Umbilical cord (tissue), 2 donors: ENCODE data around the gene CRYBA2. TPM values are rescaled to one million over a fixed set of nuclear protein-coding genes. Genes with fewer than 3 reads are reported as not detected.

Experiments used
- DNase-seq: peaks from one replicate; pipeline ENCODE4 v3.0.0-alpha.2; 2015; ENCODE audit warnings: low spot score
- total RNA-seq: library from RNA; depleted of rRNA; stranded (reverse); fragments of >200 nt; gene quantifications from one replicate; pipeline ENCODE4 v1.2.3, GENCODE V29; 2014; ENCODE audit warnings: low replicate concordance; ENCODE audit not compliant: insufficient read depth

The CRYBA2 gene
- total RNA-seq, 1 donor from 2014 or later: not detected

DNA sequence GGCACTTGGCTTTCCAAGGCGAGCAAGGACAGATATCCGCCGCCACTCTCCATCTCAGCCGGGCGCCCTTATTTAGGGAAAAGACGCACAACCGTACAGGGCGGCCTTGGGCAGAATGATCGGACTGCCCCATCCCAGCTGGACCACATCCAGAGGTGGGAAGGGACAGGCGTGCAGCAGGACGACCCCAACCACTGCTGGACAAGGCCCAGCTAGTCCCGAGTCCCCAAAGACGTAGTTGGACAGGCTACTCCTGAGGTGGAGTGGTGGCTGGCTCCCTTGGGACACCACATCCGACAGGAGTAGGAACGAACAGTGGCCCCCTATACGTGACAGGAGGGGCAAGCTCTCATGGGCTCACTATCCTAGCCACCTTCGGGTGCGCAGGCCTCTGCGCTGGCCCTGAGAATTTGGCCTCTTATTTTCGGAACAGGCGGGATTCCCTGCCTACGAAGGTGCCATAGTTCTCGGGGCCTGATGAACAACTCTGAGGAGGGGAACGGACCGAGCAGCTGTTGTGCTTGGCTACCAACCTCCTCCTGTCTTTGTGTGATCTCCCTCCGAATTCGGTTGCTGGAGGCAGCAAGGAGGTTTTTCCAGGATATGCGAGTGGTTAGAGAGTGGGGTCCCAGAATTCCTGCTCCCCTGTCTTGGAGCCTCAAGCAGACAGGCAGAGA lies 10.5 kb downstream of the CRYBA2 start:
- DNase-seq: no peak

GRCh38 chr2:218981881-218982585 lies 11.2 kb downstream of the CRYBA2 start:
- DNase-seq: no peak

DNA sequence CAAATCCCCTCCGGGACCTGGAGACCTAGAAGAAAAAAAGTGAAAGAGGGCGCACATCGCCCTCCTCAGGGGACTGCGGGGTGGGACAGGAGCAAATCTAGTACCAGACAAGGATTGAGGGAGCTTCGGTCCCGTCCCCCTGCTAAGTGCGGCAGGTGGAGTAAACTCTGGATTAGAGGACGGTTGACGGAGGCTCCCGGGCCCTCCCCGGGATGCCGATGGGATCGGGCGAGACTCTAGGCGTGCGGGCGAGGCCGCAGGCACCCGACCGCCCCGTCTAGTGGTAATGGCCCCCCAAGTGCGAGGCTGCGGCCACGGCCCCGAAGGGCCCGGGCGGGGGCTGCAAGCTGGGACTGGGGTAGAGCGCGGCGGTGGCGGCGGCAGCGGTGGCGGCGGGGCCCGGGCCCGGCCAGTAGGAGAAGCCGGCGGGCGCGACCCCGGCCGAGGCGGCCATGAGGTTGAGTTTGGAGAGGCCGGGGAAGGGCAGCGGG lies 11.8 kb downstream of the CRYBA2 start:
- DNase-seq: no peak

GRCh38 chr2:218980735-218981389 lies 12.4 kb downstream of the CRYBA2 start:
- DNase-seq: no peak

DNA sequence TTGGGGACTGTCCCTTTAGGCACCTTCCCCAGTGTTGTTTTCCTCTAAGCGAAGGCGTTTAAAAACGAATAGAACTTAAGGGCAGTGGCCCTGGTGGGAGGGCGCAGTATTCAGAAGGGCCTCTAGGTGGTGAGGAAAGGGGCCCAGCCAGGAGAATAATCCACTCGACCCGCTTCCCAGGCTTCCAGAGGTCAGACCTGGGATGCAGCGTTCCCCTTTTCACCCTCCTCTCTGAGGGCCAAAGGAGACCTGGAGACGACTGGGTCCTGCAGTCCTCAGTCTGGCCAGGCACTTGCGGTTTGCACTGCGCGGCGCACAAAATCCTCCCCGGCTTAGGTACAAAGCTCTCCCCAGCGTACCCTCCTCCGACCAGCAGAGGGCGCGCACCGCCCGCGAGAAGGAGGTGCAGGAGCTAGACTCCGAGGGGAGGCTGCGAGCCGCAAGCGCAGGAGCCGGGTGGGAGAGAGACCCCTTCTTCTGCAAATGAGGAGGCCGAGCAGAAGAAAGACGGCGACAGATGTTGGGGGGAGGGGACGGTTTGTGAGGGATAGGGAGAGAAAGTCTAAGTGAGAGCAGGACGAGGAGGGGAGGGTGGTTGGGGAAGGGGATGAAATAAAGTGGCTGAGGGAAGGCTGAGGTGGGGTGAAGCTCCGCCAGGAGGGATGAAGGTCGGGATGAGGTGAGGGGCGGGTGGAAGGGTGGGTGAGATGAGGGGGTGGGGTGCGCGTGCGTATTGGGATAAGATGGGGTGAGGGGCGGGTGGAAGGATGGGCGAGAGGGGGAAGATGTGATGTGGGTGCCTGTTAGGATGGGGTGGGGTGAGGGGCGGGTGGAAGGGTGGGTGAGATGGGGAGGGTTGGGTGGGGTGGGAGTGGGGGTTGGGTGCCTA lies 13.1 kb downstream of the CRYBA2 start:
- peak; percentile 75 for DNase-seq

- DNase-seq: no peak
Observed at GRCh38 chr2:218975060-218975777, 18.0 kb downstream of the CRYBA2 start.

GRCh38 chr2:218970894-218971293 lies 22.3 kb downstream of the CRYBA2 start:
- DNase-seq: no peak

- no peak for DNase-seq
Observed at GRCh38 chr2:218964041-218964771, 29.0 kb downstream of the CRYBA2 start.

DNA sequence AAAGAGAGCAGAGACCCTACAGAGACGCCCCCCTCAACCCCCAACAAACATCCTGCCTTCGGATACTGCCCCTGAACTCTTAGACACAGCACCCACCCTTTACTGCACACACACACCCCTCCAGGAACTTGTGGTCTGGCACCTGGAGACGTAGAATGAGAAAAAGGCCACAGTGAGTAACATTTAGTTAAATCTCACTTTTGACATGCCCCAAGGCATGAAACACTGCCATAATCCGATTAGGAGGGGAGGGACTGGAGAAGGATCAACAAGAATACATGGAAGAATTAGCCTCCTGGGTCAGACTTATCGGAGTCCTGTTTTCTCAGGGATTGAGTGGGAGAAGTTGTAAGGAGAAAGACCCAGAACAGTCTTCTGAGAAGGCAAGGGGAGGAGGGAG lies 29.6 kb downstream of the CRYBA2 start:
- no peak for DNase-seq

DNA sequence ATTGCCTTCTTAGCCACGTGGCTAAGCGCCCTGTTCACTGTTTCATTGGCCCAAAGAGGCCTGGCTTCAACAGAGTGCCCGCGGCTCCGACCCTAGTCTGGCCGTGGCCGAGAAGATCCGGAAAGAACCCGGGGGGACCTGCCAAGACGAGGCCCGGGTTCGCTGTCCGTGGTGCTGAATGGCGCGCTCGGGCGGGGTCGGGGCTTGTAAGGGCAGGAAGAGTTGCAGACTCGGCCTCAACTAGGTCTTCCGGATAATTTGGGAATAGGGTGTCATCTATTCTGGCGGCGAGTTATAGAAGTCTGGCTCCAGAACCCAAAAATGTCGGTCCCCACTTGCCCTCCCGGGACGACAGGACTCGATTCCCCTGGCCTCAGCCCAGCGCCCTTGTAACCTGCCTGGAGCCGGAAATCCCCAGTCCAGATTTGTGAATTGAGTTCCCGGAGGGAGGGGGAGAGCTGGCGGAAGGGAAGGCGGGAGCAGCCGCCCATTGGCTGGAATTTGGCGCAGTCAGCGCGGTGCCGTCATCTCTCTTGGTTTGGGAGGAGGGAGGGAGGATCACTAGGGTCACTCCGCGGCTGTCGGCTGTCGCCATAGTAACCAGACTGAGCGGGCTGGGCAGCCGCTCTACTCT lies 30.2 kb downstream of the CRYBA2 start:
- DNase-seq: peak; percentile 52

DNA sequence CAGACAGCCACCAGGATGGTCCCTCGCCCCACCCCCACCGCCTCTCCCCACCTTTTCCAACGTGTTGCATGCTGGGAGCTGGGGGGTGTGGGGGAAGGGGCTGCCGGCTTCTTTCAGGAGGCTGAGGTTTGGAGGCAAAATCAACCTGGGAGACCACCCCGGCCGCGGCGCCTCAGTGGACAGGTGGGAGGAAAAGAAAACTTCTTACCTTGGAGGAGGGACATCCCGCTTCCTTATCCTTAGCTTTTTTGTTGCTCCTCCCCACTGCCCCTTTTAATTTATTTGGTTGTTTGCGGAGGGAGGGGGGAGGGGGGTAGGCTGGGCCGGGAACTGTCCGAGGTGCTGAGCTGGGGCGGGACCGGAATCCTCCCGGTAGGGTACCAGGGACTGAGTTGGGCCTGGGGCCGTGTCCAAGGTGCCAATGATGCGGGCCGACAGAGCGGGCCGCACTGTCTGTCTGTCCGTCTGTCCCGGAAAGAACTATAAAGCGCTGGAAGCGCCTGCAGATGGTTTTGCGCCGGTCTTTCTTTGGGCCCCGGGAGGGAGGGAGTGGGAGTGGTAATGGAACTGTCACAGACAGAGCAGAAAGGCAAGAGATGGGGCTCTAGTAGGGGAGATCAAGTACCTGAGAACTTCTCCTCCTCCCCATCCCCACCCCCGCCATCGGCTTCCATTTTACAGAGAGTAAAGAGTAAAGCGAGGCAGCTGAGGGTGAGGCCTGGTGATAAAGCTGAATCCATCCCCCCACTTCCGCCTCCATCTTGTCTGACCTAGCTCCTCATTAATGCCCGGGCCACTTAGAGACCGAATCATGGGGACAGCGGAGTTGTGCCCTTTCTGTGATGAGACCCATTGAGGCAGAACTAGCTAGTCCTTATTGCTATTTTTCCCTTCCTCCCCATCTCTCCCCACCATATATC lies 31.3 kb downstream of the CRYBA2 start:
- DNase-seq: no peak

DNA sequence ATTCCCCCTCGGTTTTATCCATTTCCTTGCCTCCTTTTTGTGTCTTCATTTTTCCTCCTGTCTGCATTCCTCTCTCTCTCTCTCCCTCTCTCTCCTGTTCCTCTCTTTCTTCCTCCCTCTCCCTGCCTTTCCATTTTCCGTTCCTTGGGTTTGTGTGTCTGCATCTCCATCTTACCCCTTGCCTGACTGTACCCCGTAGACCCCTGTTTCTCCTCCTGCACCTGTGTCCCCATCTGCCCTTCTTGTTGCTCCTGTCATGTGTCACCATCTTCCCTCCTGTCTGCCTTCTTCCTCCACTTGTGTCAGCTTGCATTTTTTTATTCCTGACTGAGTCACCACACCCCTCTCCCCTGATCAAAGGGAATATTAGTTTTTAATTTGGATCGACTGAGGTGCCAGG lies 32.0 kb downstream of the CRYBA2 start:
- DNase-seq: no peak

DNA sequence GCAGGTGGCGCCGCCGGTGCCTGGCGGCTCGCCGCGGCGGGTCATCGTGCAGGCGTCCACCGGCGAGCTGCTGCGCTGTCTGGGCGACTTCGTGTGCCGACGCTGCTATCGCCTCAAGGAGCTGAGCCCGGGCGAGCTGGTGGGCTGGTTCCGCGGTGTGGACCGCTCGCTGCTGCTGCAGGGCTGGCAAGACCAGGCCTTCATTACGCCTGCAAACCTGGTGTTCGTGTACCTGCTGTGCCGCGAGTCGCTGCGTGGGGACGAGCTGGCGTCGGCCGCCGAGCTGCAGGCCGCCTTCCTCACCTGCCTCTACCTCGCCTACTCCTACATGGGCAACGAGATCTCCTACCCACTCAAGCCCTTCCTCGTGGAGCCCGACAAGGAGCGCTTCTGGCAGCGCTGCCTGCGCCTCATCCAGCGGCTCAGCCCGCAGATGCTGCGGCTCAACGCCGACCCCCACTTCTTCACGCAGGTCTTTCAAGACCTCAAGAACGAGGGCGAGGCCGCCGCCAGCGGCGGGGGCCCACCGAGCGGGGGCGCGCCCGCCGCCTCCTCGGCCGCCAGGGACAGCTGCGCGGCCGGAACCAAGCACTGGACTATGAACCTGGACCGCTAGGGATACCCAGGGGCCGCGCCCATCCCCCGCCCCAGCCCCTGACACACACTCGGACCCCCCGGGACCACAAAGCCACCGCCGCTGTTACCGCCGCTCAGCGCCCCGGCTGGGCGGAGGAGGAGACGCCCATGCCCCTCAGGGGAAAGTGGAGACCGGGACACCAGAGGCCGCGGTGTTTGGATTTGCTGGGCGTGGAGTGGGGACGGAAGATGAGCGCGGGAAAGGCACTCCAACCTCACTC lies 32.7 kb downstream of the CRYBA2 start:
- DNase-seq: no peak

GRCh38 chr2:218959761-218960308 lies 33.4 kb downstream of the CRYBA2 start:
- no peak for DNase-seq

DNA sequence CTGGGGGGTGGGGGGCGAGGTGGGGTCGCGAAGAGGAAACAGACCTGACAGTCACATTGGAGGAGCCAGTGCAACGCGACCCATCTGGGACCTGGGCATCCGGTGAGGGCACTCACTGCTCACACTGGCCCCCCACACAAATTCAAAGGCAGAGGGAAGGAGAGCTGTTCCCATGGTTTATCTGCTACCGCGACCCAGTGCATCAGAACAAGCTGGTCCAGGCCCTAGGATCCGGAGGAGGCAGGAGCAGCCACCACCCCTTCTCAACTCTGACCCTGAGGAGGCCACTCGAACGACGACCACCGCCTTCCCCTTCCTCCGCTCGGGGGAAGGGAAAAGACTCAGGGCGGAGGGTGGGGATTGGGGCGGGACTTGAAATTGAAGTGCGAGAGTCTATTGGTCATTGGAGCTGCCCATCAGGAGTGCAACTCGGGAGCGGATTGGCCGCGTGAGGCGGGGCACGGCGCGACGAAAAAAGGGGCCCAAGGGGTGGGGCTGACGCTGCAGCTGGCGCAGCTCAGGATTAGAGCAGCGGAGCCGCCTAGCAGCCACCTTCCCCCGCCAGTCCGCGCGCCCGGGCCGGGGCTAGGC lies 34.0 kb downstream of the CRYBA2 start, which contains the start of gene CDK5R2:
CDK5R2 (plus strand) TSS at position 526 of the 591 bp plus-strand sequence. CDS start 155 bp downstream, outside the sequence.
- DNase-seq: peak; percentile 91

GRCh38 chr2:218958276-218958675 lies 34.9 kb downstream of the CRYBA2 start:
- DNase-seq: no peak

- DNase-seq: no peak
Observed at GRCh38 chr2:218957671-218958070, 35.6 kb downstream of the CRYBA2 start.
